Head of caudate nucleus (tissue), 42 donors: ENCODE results near the gene CARD10.

Source experiments
- DNase-seq, 42 donors: peaks; one replicate each; pipeline versions ENCODE4 v3.0.0 to v3.0.0-alpha.2; 2020 to 2021; ENCODE audit warnings: mixed read lengths in 7 of 42
- intact Hi-C: fragments of 100-400 bp; cut with DNase I; formaldehyde crosslinking; loops from one replicate; pipeline ENCODE4 v1.15.0; 2022

The CARD10 gene

DNA sequence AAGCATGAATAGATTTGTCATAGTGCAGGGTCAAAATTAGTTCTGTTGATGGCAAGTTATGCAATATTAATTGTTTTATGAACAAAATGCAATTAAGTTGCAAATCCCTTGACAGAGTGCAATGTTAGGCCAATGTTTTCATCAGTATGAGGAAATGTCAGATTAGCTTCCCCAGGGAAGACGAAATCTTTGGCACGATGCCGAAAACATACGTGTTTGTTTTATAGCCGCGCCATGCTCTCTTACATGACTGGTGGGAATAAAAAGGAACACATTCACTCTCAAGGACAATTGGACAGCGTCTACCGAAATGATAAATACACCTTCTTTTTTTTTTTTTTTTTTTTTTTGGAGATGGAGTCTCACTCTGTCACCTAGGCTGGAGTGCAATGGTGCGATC lies 60.0 kb downstream of the CARD10 start:
- intact Hi-C loops = loop anchor here (5.0 kb wide), 1 partner anchor 142 kb away; no protein-coding TSS in a partner anchor
- no peak for DNase-seq

DNA sequence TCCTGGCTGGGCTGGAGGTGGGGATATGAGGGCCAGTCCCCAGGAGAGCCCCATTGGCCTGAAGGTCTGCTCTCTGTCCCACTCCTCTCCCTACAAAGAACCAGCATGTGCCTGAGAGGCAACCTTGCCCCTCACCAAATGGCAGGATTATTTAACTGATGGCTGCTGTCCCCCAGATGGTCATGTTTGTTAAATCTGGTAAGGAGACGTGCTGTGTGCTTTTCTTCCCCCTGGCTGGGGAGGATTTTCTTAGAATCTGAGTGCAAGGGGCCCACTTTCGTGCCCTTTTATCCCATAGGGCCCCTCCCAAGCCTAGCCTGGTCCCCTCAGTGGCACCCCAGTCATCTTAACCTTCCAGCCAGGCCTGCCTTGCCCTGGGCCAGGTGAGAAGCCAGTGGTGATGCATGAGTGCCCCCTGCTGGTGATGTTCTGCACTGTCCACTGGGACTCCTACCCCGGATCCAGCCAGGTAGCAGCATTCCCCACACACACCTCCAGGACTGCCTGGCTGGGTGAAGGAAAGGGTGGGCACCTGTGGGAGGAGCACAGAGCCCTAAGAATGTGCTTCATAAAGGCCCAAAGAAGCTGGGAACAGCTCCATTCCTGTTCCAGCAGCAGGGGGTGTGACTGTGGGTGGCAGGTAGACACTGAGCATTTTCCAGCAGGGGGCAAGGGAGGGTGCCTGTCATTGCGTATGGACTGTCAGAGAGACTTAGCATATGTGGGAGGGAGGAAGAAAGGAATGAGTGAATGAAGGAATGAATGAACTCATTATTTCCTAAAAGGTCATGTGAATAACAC lies 61.9 kb downstream of the CARD10 start:
- intact Hi-C loops = loop anchor here (5.0 kb wide), 1 partner anchor 140 kb away; no protein-coding TSS in a partner anchor
- peak; percentile 53 to 91 (median 79) for DNase-seq

GRCh38 chr22:37456346-37456745 lies 62.9 kb downstream of the CARD10 start:
- DNase-seq = no peak
- intact Hi-C loops = loop anchor here (5.0 kb wide), 1 partner anchor 139 kb away; no protein-coding TSS in a partner anchor

DNA sequence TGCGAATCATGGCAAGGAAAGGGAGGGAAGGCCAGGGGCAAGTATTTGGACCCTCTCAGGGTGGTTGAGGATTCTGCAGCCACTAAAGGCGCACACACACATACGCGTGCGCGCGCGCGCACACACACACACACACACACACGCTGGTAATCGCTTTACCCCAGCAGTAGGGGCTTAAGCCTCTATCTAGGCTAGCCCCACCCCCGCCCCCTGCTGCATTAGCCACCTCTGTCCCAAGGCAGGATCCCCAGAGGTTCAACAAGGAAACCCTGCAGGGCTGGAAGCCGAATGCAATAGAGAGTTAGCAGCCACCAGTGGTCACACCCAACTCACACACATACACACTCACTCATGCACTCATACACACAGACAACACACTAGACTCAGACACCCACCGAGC lies 63.3 kb downstream of the CARD10 start:
- intact Hi-C loops = loop anchor here (5.0 kb wide), 1 partner anchor 139 kb away; no protein-coding TSS in a partner anchor
- DNase-seq = no peak

DNA sequence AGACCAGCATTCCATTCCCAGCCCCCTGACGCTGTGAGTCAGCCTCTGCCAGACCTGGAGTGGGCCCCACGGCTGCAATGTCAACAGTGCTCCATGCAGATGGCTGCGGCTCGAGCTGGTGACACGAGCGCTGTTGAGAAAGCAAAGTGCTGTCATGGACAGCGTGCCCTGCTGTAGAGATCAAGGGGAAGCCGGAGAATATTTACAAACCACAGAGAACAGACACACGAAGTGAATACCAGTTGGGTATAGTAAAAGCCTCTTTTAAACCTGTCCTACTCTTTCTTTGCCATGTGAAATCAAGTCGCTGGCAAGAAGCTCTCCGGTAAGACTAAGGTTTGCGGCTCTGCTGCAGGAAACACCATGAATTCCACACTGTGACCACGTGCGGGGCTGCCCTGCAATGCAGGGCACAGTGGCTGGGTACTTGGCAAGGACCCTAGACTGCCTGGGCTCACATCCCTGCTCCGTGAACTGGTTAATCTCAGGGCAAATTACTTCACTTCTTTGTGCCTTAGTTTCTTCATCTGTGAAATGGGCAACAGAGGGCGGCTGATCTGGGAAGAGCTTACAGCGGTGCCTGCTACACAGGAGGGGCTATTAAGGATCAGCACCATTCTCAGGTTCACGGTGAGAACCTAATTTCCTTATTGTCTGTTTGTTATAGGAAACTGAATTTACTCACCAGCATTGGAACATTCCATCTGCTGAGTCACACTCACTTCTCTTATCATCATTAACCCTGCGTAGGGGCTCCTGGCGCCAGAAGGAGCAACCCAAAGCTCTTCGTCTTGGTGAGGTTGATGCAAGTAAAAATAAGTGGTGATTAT lies 64.1 kb downstream of the CARD10 start:
- intact Hi-C loops = loop anchor here (5.0 kb wide), 1 partner anchor 138 kb away; no protein-coding TSS in a partner anchor
- no peak for DNase-seq

GRCh38 chr22:37453696-37454095 lies 65.5 kb downstream of the CARD10 start:
- intact Hi-C loops = no loop called here

DNA sequence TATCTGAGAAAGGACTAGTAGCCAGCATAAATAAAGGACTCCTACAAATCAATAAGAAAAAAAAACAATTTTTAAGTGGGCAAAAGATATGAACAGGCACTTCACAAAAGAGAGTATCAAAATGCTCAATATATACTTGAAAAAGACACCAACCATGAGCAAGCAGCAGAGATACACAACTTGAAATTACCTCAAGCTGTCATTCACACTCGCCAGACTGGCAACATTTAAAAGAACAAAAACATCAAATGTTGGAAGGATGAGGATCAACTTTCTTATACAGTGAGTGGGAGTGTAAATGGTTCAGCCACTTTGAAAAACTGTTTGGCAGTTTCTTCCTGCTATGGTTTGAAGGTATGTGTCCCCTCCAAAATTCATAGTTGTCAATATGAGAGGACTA lies 68.0 kb downstream of the CARD10 start:
- intact Hi-C loops = no loop called here
- no peak for DNase-seq

More at GRCh38 chr22:37453696-37454095, 65.5 kb downstream of the CARD10 start:
- DNase-seq = no peak

- intact Hi-C loops = no loop called here
- DNase-seq = no peak
Measured at GRCh38 chr22:37449331-37450001, 69.7 kb downstream of the CARD10 start.

- DNase-seq = no peak
- intact Hi-C loops = no loop called here
Measured at GRCh38 chr22:37448516-37449127, 70.6 kb downstream of the CARD10 start.

DNA sequence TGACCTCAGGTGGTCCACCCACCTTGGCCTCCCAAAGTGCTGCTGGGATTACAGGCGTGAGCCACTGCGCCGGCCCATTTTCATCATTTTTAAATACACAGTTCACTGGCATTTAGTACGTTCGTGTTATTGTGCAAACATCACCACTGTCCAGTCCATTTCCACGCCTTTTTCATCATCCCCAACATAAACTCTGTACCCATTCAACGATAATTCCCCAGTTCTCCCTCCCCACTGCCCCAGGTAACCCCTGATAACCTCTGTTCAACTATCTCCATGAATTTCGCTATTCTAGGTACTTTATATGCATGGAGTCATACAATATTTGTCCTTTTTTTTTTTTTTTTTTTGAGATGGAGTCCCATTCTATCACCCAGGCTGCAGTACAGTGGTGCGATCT lies 73.7 kb downstream of the CARD10 start:
- intact Hi-C loops = no loop called here

DNA sequence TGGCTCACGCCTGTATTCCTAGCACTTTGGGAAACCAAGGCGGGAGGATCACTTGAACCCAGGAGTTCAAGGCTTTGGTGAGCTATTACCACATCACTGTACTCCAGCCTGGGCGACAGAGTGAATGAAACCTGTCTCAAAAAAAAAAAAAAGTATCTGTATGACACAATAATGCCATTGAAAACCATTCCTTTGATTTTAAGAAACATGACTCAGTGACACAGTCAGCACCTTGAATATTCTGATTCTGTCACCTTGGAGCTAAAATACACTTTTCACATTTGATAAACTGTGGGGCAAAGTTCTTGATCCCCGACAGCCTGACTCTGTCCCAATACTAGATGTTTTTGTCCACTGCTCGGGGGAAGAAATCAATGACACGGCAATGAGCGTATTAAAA lies 75.2 kb downstream of the CARD10 start:
- DNase-seq = no peak
- intact Hi-C loops = no loop called here

More for the DNA sequence above, 73.7 kb downstream of the CARD10 start:
- DNase-seq = no peak

DNA sequence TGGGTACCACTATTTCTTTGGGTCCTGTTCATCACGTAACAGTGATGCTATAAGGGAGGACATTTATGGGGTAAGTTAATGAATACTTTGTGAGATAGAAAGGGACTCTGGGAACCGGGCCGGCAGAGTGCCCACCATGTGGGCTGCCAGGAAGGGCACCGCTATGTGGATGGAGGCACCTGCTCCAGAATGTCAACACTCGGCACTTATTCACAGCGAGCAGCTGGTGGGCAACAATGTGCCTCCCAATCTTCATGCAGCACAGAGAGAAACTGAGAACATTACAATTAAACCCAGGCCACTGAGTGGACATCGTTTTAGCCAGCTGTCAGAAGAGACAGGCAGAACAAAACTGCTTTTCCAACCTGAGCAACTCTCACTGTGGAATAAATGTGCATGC lies 76.1 kb downstream of the CARD10 start:
- DNase-seq = no peak
- intact Hi-C loops = no loop called here

DNA sequence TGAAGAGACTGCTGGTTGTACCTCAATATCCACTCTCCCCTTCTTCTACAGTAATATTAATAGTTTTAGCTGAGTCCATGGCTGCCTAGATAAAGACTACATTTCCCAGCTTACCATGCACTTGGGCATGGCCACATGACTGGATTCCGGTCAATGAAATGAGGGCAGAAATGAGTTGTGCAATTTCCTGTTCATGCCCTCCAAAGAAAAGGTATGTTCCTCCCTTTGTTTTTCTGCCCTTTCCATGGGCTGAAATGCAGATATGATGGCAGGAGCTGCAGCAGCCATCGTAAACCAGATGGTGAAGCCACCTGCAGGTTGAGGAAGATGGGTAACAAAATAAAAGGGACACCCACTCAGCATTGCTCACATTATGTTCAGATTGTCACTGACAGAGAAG lies 76.7 kb downstream of the CARD10 start:
- DNase-seq = no peak
- intact Hi-C loops = no loop called here

GRCh38 chr22:37442135-37442534 lies 77.1 kb downstream of the CARD10 start:
- no peak for DNase-seq
- intact Hi-C loops = no loop called here

DNA sequence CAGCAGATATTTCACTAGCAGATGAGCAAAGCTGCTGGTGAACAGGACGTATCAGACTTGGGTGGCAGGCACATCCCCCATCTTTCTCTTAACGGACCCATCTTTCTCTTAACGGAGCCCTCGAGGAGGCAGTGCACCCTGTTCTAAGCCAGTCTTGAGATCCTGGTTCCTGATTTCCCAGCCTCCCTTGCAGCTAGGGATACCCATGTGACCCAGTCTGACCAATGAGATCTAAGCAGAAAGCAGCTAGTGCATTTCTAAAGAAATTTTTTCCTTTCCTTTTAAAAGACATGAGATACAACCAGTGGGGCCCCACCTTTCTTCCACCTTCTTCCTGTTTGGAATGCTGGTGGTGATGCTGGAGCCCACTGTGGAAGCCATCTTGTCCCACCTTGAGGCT lies 78.3 kb downstream of the CARD10 start:
- intact Hi-C loops = no loop called here
- DNase-seq = no peak
